Keratinocyte (primary cell): Measurements from ENCODE around the gene CCDC68. TPM values are rescaled to one million over a fixed set of nuclear protein-coding genes. Genes with fewer than 3 reads are reported as not detected.

Source experiments
- DNase-seq: peaks from one replicate; pipeline ENCODE4 v3.0.0-alpha.2; 2011; ENCODE audit warnings: low read depth, missing footprints, low spot score
- FAIRE-seq: peaks from 2 replicates; lab custom pipeline; 2011; peaks lifted over from hg19 to GRCh38; lab: Jason Lieb, UNC
- H2AFZ ChIP-seq: 2 replicates; pipeline ENCODE4 v1.6.0; 2012; ENCODE audit warnings: low read length, control low read depth, inconsistent platforms; ENCODE audit not compliant: control insufficient read depth
- H3K27ac ChIP-seq: 2 replicates; pipeline ENCODE4 v1.5.1; 2011; ENCODE audit warnings: low read length; ENCODE audit not compliant: control insufficient read depth, insufficient read depth
- H3K27me3 ChIP-seq: 3 replicates; pipeline ENCODE4 v1.6.0; 2011; ENCODE audit warnings: low read length; ENCODE audit not compliant: control insufficient read depth, insufficient read depth; ENCODE audit errors: extremely low read depth
- H3K36me3 ChIP-seq, 2 experiments: 2 replicates in 1 of 2; 3 replicates in 1 of 2; pipeline ENCODE4 v1.5.1; 2011; ENCODE audit warnings: low read length in 2 of 2, mild to moderate bottlenecking in 1 of 2; ENCODE audit not compliant: control insufficient read depth in 2 of 2, insufficient read depth in 2 of 2; ENCODE audit errors: extremely low read depth in 1 of 2
- H3K4me1 ChIP-seq: 3 replicates; pipeline ENCODE4 v1.5.1; 2011; ENCODE audit warnings: low read length; ENCODE audit not compliant: control insufficient read depth, insufficient read depth; ENCODE audit errors: extremely low read depth
- H3K4me2 ChIP-seq: 3 replicates; pipeline ENCODE4 v1.6.0; 2011; ENCODE audit warnings: low read depth, low read length; ENCODE audit not compliant: control insufficient read depth, insufficient read depth; ENCODE audit errors: extremely low read depth
- H3K4me3 ChIP-seq, 3 experiments: fragments of 200-600 bp in 1 of 3; sonication (generic) in 1 of 3; 2 replicates in 2 of 3; 3 replicates in 1 of 3; pipeline ENCODE4 v1.5.1; 2011 to 2016; ENCODE audit warnings: low read length in 3 of 3, mild to moderate bottlenecking in 3 of 3, control low read depth in 2 of 3, inconsistent platforms in 1 of 3, low read depth in 1 of 3, mixed read lengths in 1 of 3, mixed run types in 1 of 3, moderate library complexity in 1 of 3; ENCODE audit not compliant: control insufficient read depth in 2 of 3, insufficient read depth in 2 of 3; ENCODE audit errors: extremely low read depth in 1 of 3
- H3K79me2 ChIP-seq: 2 replicates; pipeline ENCODE4 v1.6.0; 2012; ENCODE audit warnings: low read length; ENCODE audit not compliant: control insufficient read depth, insufficient read depth
- H3K9ac ChIP-seq: 3 replicates; pipeline ENCODE4 v1.6.0; 2011; ENCODE audit warnings: low read length; ENCODE audit not compliant: control insufficient read depth, insufficient read depth; ENCODE audit errors: extremely low read depth
- H3K9me1 ChIP-seq: 3 replicates; pipeline ENCODE4 v1.6.0; 2011; ENCODE audit warnings: low read length; ENCODE audit not compliant: control insufficient read depth, insufficient read depth; ENCODE audit errors: extremely low read depth
- H3K9me3 ChIP-seq: 2 replicates; pipeline ENCODE4 v1.5.1; 2012; ENCODE audit warnings: low read depth, low read length; ENCODE audit not compliant: control insufficient read depth
- H4K20me1 ChIP-seq: 3 replicates; pipeline ENCODE4 v1.6.0; 2011; ENCODE audit warnings: low read length; ENCODE audit not compliant: control insufficient read depth, insufficient read depth; ENCODE audit errors: extremely low read depth
- CTCF ChIP-seq, 3 experiments: IDR thresholded peaks in 1 of 3; conservative IDR thresholded peaks in 1 of 3; optimal IDR thresholded peaks in 1 of 3; 2 replicates in 2 of 3; 3 replicates in 1 of 3; pipeline versions ENCODE3 to v1.5.1; 2011; ENCODE audit warnings: low read length in 3 of 3, mild to moderate bottlenecking in 3 of 3, moderate library complexity in 2 of 3, control low read depth in 1 of 3, inconsistent platforms in 1 of 3; ENCODE audit not compliant: insufficient read depth in 2 of 3; ENCODE audit errors: extremely low read depth in 1 of 3
- EZH2 ChIP-seq: IDR thresholded peaks from one replicate; pipeline ENCODE4 v1.6.1; 2012; ENCODE audit warnings: inconsistent platforms, mild to moderate bottlenecking, low read length, moderate library complexity
- dilution Hi-C: fragments of 300-500 bp; cut with MboI; formaldehyde crosslinking; loops from one replicate; pipeline ENCODE4 v1.7.0; 2020; ENCODE audit warnings: low sequenced_read_pairs; ENCODE audit not compliant: extremely low pct_ligation_motif_present
- polyA plus RNA-seq, 5 experiments: library from polyadenylated mRNA; depleted of rRNA in 3 of 5; stranded (reverse) in 3 of 5; stranded (forward) in 1 of 5; unstranded in 1 of 5; fragments of >200 nt; gene quantifications; 1 replicate in 1 of 5; 2 replicates in 3 of 5; 3 replicates in 1 of 5; pipeline versions ENCODE4 v1.2.1 to v1.2.3, GENCODE V29; 2011 to 2012; ENCODE audit warnings: missing spikeins in 2 of 5, low read depth in 1 of 5, low replicate concordance in 1 of 5

CCDC68 gene
- polyA plus RNA-seq, 1 donor (not counting 4 experiments of a cell fraction or from before 2014, with no cell fraction given): 2.7 TPM

GRCh38 chr18:54852780-54853675 lies 106.2 kb downstream of the CCDC68 start:
- no peak for DNase-seq
- H3K9me3 ChIP-seq: no peaks in the 10 kb centered on the region
- no peak overlapping the region for H3K4me2 ChIP-seq
- H3K36me3 ChIP-seq: no peaks in the 10 kb centered on the region
- H3K9ac ChIP-seq: no peak overlapping the region
- H3K9me1 ChIP-seq: no peaks in the 10 kb centered on the region
- H3K79me2 ChIP-seq: no peaks in the 10 kb centered on the region
- H4K20me1 ChIP-seq: no peaks in the 10 kb centered on the region
- no peaks in the 10 kb centered on the region for H3K27me3 ChIP-seq
- no peak for FAIRE-seq
- TF ChIP-seq EZH2 (no peak), CTCF (optimal IDR thresholded peaks at IDR 0.05 in 1 of 3, IDR thresholded peaks at IDR 0.05 in 1 of 3, conservative IDR thresholded peaks at IDR 0.05 in 1 of 3; ENCODE audit: extremely low read depth in 1 of 3, insufficient read depth in 2 of 3, low read length in 3 of 3) (no peak)
- dilution Hi-C loops: no loop called here
- H3K27ac ChIP-seq: no peak overlapping the region
- no peak overlapping the region for H2AFZ ChIP-seq
- H3K4me3 ChIP-seq: no peak overlapping the region
- no peaks in the 10 kb centered on the region for H3K4me1 ChIP-seq

Other genes with a start within 250 kb of the CCDC68 start
- gene RAB27B, start 131.0 kb downstream of the CCDC68 start, polyA plus RNA-seq: 1.3 to 4.2 TPM (median 4.0 TPM) in 3 replicates